Smooth muscle cell (in vitro differentiated cells): Measurements from ENCODE around the gene EOLA1. TPM values are rescaled to one million over a fixed set of nuclear protein-coding genes. Genes with fewer than 3 reads are reported as not detected.
"Not testable (repeated sequence)": the region's sequence is repeated elsewhere in the genome, so short reads cannot be mapped to it uniquely, and the experiment has no call there.

Source experiments
- DNase-seq: peaks from one replicate; lab custom pipeline; 2025; ENCODE audit not compliant: unreplicated experiment; lab: John Stamatoyannopoulos, UW
- H2AFZ ChIP-seq: fragments of 200-600 bp; sonication (generic); 2 replicates; pipeline ENCODE4 v1.6.0; 2016; ENCODE audit warnings: antibody characterized with exemption, low read depth, mild to moderate bottlenecking
- H3F3A ChIP-seq: fragments of 200-600 bp; sonication (generic); 2 replicates; pipeline ENCODE4 v1.6.0; 2017; ENCODE audit warnings: antibody characterized with exemption, low read depth
- H3K27ac ChIP-seq: fragments of 200-600 bp; sonication (generic); 2 replicates; pipeline ENCODE4 v1.5.1; 2016; ENCODE audit warnings: low read depth, mild to moderate bottlenecking
- H3K27me3 ChIP-seq: fragments of 200-600 bp; sonication (generic); 2 replicates; pipeline ENCODE4 v1.6.1; 2016; ENCODE audit warnings: low read depth, mild to moderate bottlenecking
- H3K36me3 ChIP-seq: fragments of 200-600 bp; sonication (generic); 2 replicates; pipeline ENCODE4 v1.5.1; 2016; ENCODE audit warnings: low read depth
- H3K4me1 ChIP-seq: fragments of 200-600 bp; sonication (generic); 2 replicates; pipeline ENCODE4 v1.5.1; 2016; ENCODE audit warnings: low read depth
- H3K4me2 ChIP-seq: fragments of 200-600 bp; sonication (generic); 2 replicates; pipeline ENCODE4 v1.6.0; 2016; ENCODE audit warnings: mild to moderate bottlenecking
- H3K4me3 ChIP-seq: fragments of 200-600 bp; sonication (generic); 2 replicates; pipeline ENCODE4 v1.5.1; 2016; ENCODE audit warnings: mild to moderate bottlenecking
- H3K79me2 ChIP-seq: fragments of 200-600 bp; sonication (generic); 2 replicates; pipeline ENCODE4 v1.6.0; 2016; ENCODE audit warnings: low read depth, mild to moderate bottlenecking
- H3K9ac ChIP-seq: fragments of 200-600 bp; sonication (generic); 2 replicates; pipeline ENCODE4 v1.6.0; 2016; ENCODE audit warnings: low read depth
- H3K9me3 ChIP-seq: fragments of 200-600 bp; sonication (generic); replicated peaks from 2 replicates; pipeline ENCODE4 v1.5.1; 2016; ENCODE audit warnings: low read depth
- H4K20me1 ChIP-seq: fragments of 200-600 bp; sonication (generic); 2 replicates; pipeline ENCODE4 v1.6.0; 2016; ENCODE audit warnings: low read depth
- WGBS: methylation state at CpG from one replicate; pipeline ENCODE4 v1.1.7; 2016; ENCODE audit warnings: low lambda C conversion rate; 5-methylcytosine and 5-hydroxymethylcytosine counted together
- polyA plus RNA-seq: library from polyadenylated mRNA; unstranded; fragments of >200 nt; fragmentation: Nextera tagmentation; extraction: Ambion mirVana; gene quantifications from 2 replicates; pipeline ENCODE4 v1.2.1, GENCODE V29; 2016
- total RNA-seq: library from RNA; depleted of rRNA; stranded (reverse); fragments of >200 nt; gene quantifications from 2 replicates; pipeline ENCODE4 v1.2.3, GENCODE V29; 2014
- TF ChIP-seq, protein P1 (sequence below): fragments of 200-600 bp; sonication (generic); IDR thresholded peaks from 2 replicates; pipeline ENCODE4 v1.5.1; 2017; ENCODE audit warnings: borderline replicate concordance, mild to moderate bottlenecking, antibody characterized with exemption; ENCODE audit not compliant: insufficient read depth, poor library complexity, severe bottlenecking

Gene EOLA1
- total and polyA plus RNA-seq, 2 experiments from 2014 or later, result 9.6 to 15.9 TPM

DNA sequence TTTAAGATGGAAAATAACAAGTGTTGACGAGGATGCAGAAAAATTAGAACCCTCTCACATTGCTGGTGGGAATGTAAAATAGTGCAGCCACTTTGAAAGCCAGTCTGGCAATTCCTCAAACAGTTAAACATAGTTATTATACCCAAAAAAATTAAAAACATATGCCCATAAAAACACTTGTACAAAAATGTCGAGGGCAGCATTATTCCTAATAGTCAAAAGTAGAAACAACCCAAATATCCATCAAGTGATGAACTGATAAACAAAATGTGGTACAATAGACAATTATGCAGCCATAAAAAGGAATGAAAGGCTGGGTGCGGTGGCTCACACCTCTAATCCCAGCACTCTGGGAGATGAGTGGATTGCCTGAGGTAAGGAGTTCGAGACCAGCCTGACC, 42.0 kb upstream of the EOLA1 start:
- H3K4me2 ChIP-seq, result no peak overlapping the region
- H3K27me3 ChIP-seq, result no peaks in the 10 kb centered on the region
- H4K20me1 ChIP-seq, result peaks cover 17% of the 10 kb centered on the region
- no peak overlapping the region for H3K27ac ChIP-seq
- no peak for DNase-seq
- H3K79me2 ChIP-seq, result peaks cover 5% of the 10 kb centered on the region
- 82% methylated on average over 4 of the region's 4 CpGs for WGBS
- no peaks in the 10 kb centered on the region for H3K9me3 ChIP-seq
- no peaks in the 10 kb centered on the region for H3F3A ChIP-seq
- no peak overlapping the region for H2AFZ ChIP-seq
- no peaks in the 10 kb centered on the region for H3K4me1 ChIP-seq
- H3K9ac ChIP-seq, result no peak overlapping the region
- TF ChIP-seq, protein P1, sequence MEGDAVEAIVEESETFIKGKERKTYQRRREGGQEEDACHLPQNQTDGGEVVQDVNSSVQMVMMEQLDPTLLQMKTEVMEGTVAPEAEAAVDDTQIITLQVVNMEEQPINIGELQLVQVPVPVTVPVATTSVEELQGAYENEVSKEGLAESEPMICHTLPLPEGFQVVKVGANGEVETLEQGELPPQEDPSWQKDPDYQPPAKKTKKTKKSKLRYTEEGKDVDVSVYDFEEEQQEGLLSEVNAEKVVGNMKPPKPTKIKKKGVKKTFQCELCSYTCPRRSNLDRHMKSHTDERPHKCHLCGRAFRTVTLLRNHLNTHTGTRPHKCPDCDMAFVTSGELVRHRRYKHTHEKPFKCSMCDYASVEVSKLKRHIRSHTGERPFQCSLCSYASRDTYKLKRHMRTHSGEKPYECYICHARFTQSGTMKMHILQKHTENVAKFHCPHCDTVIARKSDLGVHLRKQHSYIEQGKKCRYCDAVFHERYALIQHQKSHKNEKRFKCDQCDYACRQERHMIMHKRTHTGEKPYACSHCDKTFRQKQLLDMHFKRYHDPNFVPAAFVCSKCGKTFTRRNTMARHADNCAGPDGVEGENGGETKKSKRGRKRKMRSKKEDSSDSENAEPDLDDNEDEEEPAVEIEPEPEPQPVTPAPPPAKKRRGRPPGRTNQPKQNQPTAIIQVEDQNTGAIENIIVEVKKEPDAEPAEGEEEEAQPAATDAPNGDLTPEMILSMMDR, result no peak
- H3K36me3 ChIP-seq, result peaks cover 6% of the 10 kb centered on the region
- H3K4me3 ChIP-seq, result no peak overlapping the region

DNA sequence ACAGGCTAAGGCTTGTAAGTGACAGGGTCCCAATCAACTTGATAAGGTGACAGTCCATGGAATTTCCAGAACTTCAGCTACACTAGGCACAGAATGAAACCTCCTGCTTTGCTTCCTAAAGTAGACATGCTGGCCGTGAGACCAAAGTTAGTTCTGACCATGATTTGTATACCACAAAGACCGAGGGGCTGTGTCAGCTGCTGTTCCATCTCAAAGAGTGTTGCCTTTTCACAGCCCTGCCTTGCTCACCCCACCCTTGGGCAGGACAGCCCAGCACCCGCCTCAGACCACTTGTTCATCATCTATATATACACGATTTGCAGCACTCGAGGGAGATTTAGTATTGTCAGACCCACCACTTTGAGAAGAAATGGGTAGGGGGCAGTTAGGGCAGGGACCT, 41.0 kb upstream of the EOLA1 start:
- Histone ChIP-seq H3K27ac (no peak overlapping the region), H3K36me3 (peaks cover 6% of the 10 kb centered on the region), H3K9ac (no peak overlapping the region), H3K4me2 (no peak overlapping the region), H3F3A (no peaks in the 10 kb centered on the region), H3K27me3 (no peaks in the 10 kb centered on the region), H3K9me3 (no peaks in the 10 kb centered on the region), H3K4me1 (no peaks in the 10 kb centered on the region), H3K4me3 (no peak overlapping the region), H3K79me2 (peaks cover 11% of the 10 kb centered on the region), H4K20me1 (peaks cover 7% of the 10 kb centered on the region), H2AFZ (no peak overlapping the region)
- 73% methylated on average over 5 of the region's 5 CpGs for WGBS
- TF ChIP-seq, protein P1, result no peak
- DNase-seq, result no peak

DNA sequence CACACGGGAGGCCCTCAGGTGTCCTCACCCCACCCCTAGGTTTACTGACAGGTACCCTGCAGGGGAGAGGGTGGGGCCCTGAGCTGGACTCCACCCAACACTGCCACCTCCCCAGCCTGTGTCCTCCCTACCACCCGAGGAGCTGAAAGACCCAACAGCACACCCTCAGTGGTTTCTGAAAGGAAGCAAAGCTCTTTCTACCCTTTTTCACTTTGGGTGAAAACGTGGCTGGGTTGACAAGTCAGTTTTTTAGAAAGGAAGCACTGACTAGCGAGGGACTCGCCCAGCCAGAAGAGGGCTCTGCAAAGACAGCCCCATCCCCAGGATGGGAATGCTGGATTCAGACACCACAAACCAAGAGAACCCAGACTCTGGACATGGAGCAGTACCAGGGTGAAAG, 37.9 kb upstream of the EOLA1 start:
- H3K9ac ChIP-seq, result peak overlapping the region; percentile 78
- peak overlapping the region; percentile 92 for H3K27ac ChIP-seq
- H3K4me2 ChIP-seq, H3K36me3 ChIP-seq, H3K4me3 ChIP-seq, H3F3A ChIP-seq, DNase-seq, H3K9me3 ChIP-seq, H3K27me3 ChIP-seq, H2AFZ ChIP-seq, H4K20me1 ChIP-seq, H3K4me1 ChIP-seq: not testable (repeated sequence)
- peaks cover 11% of the 10 kb centered on the region for H3K79me2 ChIP-seq
- WGBS, result 81% methylated on average over 5 of the region's 5 CpGs

DNA sequence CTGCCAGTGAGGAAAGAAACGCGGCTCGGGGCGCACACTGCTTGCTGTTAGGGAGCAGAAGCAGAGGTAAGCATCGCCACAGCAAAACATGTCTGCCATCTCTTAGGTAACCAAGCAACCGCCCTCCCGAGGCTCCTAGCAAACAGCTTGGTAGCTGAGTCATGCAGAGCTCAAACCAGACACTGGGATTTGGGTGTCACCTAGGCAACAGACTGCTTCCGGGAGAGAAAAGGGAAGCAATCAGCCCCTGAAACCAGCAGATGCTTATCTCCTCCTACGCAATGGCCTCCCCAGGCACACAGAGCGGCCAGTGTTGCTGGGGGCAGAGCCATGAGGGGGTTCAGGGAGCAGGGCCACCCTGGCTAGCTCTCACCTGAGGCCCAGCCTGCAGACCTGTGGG, 37.4 kb upstream of the EOLA1 start:
- whole genome bisulfite sequencing, result 9% methylated on average over 4 of the region's 10 CpGs
- peak overlapping the region; percentile 93 for H3K9ac ChIP-seq
- not testable (repeated sequence) for H3K27me3 ChIP-seq, DNase-seq, H4K20me1 ChIP-seq, H3K4me3 ChIP-seq, H3K36me3 ChIP-seq, H3K4me1 ChIP-seq, H3F3A ChIP-seq, H3K9me3 ChIP-seq, H2AFZ ChIP-seq
- peaks cover 11% of the 10 kb centered on the region for H3K79me2 ChIP-seq
- H3K4me2 ChIP-seq, result peak overlapping the region; percentile 57
- H3K27ac ChIP-seq, result peak overlapping the region; percentile 92

DNA sequence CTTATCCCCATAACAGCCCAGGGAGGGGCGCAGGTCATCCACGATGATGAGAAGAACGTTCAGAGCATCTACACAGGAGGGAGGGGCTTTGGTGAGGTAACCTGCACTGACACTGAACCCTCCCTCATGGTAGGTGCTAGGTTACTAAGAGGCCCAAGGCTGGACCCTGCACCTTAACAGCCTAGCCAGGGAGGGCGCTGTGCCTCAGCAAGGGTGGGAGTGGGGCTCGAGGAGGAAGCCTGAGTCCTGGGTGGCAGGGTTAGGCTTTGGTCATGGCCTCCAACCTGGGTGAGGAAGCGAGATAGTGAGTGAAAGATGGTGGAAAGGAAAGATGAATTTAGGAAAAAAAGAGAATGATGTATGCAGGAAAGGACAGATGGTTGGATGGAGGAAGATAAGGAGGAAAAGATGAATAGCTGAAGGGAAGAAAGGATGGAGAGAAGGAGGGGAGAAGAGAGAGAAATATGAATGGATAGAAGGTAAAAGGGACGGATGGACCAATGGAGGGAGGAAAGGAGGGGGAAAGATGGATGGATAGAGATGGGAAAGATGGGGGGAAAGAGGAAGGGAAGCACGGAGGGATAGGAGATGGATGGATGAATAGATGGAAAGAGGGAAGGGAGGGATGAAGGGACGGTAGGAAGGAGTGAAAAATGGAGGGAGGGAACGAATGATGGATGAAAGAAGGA, 36.4 kb upstream of the EOLA1 start:
- Histone ChIP-seq H3F3A (no peaks in the 10 kb centered on the region), H3K9ac (peak overlapping the region; percentile 93), H3K4me1 (no peaks in the 10 kb centered on the region), H3K27me3 (no peaks in the 10 kb centered on the region), H3K4me2 (peak overlapping the region; percentile 85), H3K9me3 (no peaks in the 10 kb centered on the region), H4K20me1 (no peaks in the 10 kb centered on the region), H3K36me3 (peaks cover 6% of the 10 kb centered on the region), H3K79me2 (peaks cover 11% of the 10 kb centered on the region), H2AFZ (no peak overlapping the region), H3K27ac (peak overlapping the region; percentile 92), H3K4me3 (peak overlapping the region; percentile 61)
- no peak for DNase-seq
- WGBS, result 62% methylated on average over 10 of the region's 10 CpGs
- TF ChIP-seq, protein P1, result peak; percentile 33
